ENCODE data around the gene NEDD4L. TPM values are rescaled to one million over a fixed set of nuclear protein-coding genes. Genes with fewer than 3 reads are reported as not detected.
A peak's percentile ranks its signal among the peaks of the same experiment; 100 is the strongest.

Gene NEDD4L
- total and polyA plus RNA-seq, 7 donors: 52.0 to 104 (median 57.4) TPM

- no peaks in the 10 kb centered on the region for H3K27me3 ChIP-seq
- H3K27ac ChIP-seq: peak overlapping the region in 3 of 4 donors; percentile 63 to 72 (median 68)
- peak; percentile 70 for DNase-seq
- WGBS, 2 donors: 84 to 88% methylated on average over 9 of the region's 9 CpGs
- TF ChIP-seq POLR2AphosphoS5 (IDR thresholded peaks at IDR 0.05) (peak; percentile 46 to 82 (median 66)), POLR2A (IDR thresholded peaks at IDR 0.05) (no peak), CTCF (IDR thresholded peaks at IDR 0.05) (no peak), EP300 (IDR thresholded peaks at IDR 0.05) (no peak)
- no peaks in the 10 kb centered on the region for H3K36me3 ChIP-seq
- intact Hi-C loops (cut with DNase I): loop anchor here (5.0 kb wide), 2 partner anchors 45 to 55 kb away; no protein-coding TSS in a partner anchor
- no peak overlapping the region for H3K4me3 ChIP-seq
- no peaks in the 10 kb centered on the region for H3K9me3 ChIP-seq
- H3K4me1 ChIP-seq: peaks cover 0 to 27% (median 21%) of the 10 kb centered on the region in 4 donors
Measured at GRCh38 chr18:58447402-58448095, 403.5 kb downstream of the NEDD4L start.

GRCh38 chr18:58449464-58449863 lies 405.4 kb downstream of the NEDD4L start:
- DNase-seq: no peak
- WGBS, 2 donors: 70 to 71% methylated on average over 5 of the region's 5 CpGs
- intact Hi-C loops (cut with DNase I): loop anchor here (5.0 kb wide), 2 partner anchors 43 to 57 kb away; no protein-coding TSS in a partner anchor
- H3K27me3 ChIP-seq: no peaks in the 10 kb centered on the region
- no peak overlapping the region for H3K4me3 ChIP-seq
- TF ChIP-seq EP300 (IDR thresholded peaks at IDR 0.05): no peak
- no peak for TF ChIP-seq POLR2AphosphoS5 (IDR thresholded peaks at IDR 0.05)
- TF ChIP-seq POLR2A (IDR thresholded peaks at IDR 0.05): no peak
- no peak for TF ChIP-seq CTCF (IDR thresholded peaks at IDR 0.05)
- H3K9me3 ChIP-seq: no peaks in the 10 kb centered on the region
- no peaks in the 10 kb centered on the region for H3K36me3 ChIP-seq
- peaks cover 0 to 27% (median 21%) of the 10 kb centered on the region in 4 donors for H3K4me1 ChIP-seq
- H3K27ac ChIP-seq: no peak overlapping the region

Small RNAs within 50 kb of the gene (small RNA-seq; reads per million reads assigned to genes)
- gene HMGN1P30 (0 reads per million in 3 donors), gene MIR3591 (0 reads per million in 3 donors)

Other genes starting within 250 kb of the NEDD4L start
- 10 to 100 TPM in 2 of 4 donors, 1 to 10 TPM in 2; 8.1 to 18.0 (median 11.6) TPM for gene ATP8B1, start 240.9 kb upstream of the NEDD4L start, total RNA-seq
- gene ATP8B1, start 240.9 kb upstream of the NEDD4L start, polyA plus RNA-seq: 10 to 100 TPM; 24.0 to 94.1 (median 24.3) TPM

Data from sigmoid colon (tissue), 7 donors.